GM19324 (cell line): ENCODE measurements around the gene CAPZB.
A peak's percentile ranks its signal among the peaks of the same experiment; 100 is the strongest.

Experiments used
- ATAC-seq: cut with Tn5 transposase; IDR thresholded peaks from one replicate; pipeline ENCODE4 v1.9.1; 2021; ENCODE audit warnings: mild to moderate bottlenecking, moderate library complexity; ENCODE audit not compliant: unreplicated experiment, low FRiP score

CAPZB gene

GRCh38 chr1:19390901-19391595 lies 94.3 kb downstream of the CAPZB start:
- ATAC-seq: peak; percentile 70

GRCh38 chr1:19390166-19390850 lies 95.0 kb downstream of the CAPZB start:
- no peak for ATAC-seq

- ATAC-seq: no peak
Observed at GRCh38 chr1:19388980-19389379, 96.4 kb downstream of the CAPZB start.

GRCh38 chr1:19387045-19387467 lies 98.3 kb downstream of the CAPZB start:
- ATAC-seq: no peak

- no peak for ATAC-seq
Observed at GRCh38 chr1:19385869-19386591, 99.3 kb downstream of the CAPZB start.

- ATAC-seq: no peak
Observed at GRCh38 chr1:19385221-19385620, 100.1 kb downstream of the CAPZB start.

GRCh38 chr1:19384772-19385187 lies 100.6 kb downstream of the CAPZB start:
- ATAC-seq: no peak

GRCh38 chr1:19384113-19384512 lies 101.2 kb downstream of the CAPZB start:
- no peak for ATAC-seq

GRCh38 chr1:19382222-19382621 lies 103.1 kb downstream of the CAPZB start:
- no peak for ATAC-seq

- no peak for ATAC-seq
Observed at GRCh38 chr1:19381261-19381660, 104.1 kb downstream of the CAPZB start.

GRCh38 chr1:19377812-19378718 lies 107.3 kb downstream of the CAPZB start:
- ATAC-seq: no peak

- no peak for ATAC-seq
Observed at GRCh38 chr1:19376428-19377372, 108.6 kb downstream of the CAPZB start.

GRCh38 chr1:19375631-19376400 lies 109.5 kb downstream of the CAPZB start:
- ATAC-seq: no peak

- ATAC-seq: no peak
Observed at GRCh38 chr1:19374926-19375325, 110.4 kb downstream of the CAPZB start.

GRCh38 chr1:19374083-19374801 lies 111.1 kb downstream of the CAPZB start:
- no peak for ATAC-seq

GRCh38 chr1:19373211-19374082 lies 111.9 kb downstream of the CAPZB start:
- ATAC-seq: no peak

GRCh38 chr1:19372602-19373001 lies 112.7 kb downstream of the CAPZB start:
- ATAC-seq: no peak
